Hair follicle dermal papilla cell (primary cell): ENCODE data around the gene TNFRSF6B. TPM values are rescaled to one million over a fixed set of nuclear protein-coding genes. Genes with fewer than 3 reads are reported as not detected.

ENCODE experiments used
- small RNA-seq: library from RNA; depleted of rRNA; stranded (forward); fragments of <200 nt; gene quantifications from one replicate; pipeline ENCODE3, GENCODE V24; 2012
- total RNA-seq: library from RNA; depleted of rRNA; stranded (reverse); fragments of >200 nt; gene quantifications from 2 replicates; pipeline ENCODE4 v1.2.3, GENCODE V29; 2012

TNFRSF6B gene, protein sequence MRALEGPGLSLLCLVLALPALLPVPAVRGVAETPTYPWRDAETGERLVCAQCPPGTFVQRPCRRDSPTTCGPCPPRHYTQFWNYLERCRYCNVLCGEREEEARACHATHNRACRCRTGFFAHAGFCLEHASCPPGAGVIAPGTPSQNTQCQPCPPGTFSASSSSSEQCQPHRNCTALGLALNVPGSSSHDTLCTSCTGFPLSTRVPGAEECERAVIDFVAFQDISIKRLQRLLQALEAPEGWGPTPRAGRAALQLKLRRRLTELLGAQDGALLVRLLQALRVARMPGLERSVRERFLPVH
- total RNA-seq = 2.2 and 8.0 TPM in 2 replicates

DNA sequence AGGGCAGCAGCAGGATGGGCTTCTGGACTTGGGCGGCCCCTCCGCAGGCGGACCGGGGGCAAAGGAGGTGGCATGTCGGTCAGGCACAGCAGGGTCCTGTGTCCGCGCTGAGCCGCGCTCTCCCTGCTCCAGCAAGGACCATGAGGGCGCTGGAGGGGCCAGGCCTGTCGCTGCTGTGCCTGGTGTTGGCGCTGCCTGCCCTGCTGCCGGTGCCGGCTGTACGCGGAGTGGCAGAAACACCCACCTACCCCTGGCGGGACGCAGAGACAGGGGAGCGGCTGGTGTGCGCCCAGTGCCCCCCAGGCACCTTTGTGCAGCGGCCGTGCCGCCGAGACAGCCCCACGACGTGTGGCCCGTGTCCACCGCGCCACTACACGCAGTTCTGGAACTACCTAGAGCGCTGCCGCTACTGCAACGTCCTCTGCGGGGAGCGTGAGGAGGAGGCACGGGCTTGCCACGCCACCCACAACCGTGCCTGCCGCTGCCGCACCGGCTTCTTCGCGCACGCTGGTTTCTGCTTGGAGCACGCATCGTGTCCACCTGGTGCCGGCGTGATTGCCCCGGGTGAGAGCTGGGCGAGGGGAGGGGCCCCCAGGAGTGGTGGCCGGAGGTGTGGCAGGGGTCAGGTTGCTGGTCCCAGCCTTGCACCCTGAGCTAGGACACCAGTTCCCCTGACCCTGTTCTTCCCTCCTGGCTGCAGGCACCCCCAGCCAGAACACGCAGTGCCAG, at the start of gene TNFRSF6B:
TSS of gene TNFRSF6B (plus strand) at position 25 of the 729 bp plus-strand sequence. CDS start at position 141, 116 bp downstream.

DNA sequence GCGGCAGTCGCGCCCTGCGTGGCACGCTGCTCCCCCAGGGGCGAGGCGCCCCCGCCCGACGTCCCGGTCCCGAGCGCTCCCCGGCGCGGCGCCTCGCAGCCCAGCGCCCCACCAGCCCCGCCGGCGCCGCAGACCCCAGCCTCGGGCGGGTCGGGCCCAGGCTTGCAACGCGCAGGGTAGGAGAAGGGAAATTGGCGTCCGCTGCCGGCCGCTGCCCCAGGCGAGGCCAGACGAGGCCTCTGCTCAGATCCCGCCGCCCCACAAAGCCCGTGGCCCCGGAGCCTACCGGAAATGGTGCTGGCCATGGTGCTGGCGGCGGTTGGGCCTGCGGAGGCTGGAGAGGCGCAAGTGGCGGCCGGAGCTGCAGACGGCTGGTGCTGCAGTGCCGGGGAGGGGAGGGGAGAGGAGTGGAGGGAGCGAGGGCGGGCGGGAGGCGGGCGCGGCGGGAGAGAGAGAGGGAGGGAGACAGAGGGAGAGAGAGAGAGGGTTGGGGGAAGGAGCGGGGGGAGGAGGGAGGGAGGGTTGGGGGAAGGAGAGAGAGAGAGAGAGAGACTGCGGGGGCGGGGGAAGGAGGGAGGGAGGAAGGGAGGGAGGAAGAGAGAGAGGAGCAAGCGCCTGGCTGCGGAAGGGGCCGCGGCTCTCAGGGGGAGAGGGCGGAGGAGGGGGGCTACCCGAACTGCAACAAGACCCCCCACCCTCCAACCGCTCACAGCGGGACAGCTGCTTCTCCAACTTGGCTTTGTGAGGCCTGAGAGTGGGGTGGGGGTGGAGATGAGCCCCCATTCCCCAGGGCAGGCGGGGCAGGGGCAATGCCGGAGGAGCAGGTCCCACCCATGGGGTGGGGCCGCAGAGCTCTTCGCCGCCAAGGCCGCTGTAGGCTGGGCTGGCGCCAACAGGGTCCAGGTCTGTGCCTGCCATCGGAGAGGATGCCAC, 43.1 kb upstream of the TNFRSF6B start, which contains the start of gene STMN3:
TSS of gene STMN3 (minus strand) at position 384 of the 933 bp plus-strand sequence. CDS start at position 305, 79 bp downstream.

DNA sequence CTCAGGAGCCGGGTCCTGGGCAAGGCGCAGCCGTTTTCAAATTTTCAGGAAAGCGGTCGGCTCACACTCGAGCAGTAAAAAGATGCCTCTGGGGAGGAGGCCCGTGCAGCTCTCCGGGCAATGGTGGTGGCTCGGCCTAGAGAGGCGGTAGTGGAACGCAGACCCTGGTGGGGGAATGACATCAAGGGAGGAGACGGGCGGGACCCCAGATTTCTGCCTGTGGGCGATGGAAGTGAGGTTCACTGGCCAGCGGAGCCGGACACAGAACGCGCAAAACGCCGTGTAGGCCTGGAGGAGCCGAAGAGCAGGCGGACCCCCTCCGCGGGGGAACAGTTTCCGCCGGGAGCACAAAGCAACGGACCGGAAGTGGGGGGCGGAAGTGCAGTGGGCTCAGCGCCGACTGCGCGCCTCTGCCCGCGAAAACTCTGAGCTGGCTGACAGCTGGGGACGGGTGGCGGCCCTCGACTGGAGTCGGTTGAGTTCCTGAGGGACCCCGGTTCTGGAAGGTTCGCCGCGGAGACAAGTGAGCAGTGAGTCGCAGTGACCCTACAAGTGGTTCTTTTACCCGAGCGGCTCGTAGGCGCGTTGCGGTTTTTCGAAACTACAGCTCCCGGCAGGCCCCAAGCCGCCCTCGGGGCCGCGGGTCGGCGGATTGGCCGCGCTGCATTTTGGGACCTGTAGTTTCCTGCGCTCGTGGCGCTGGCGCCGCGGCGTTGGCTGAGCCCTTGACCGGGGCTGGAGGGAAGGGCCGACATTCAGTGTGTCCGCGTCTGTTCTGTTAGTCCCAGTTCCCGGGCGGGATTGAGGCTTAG, 38.3 kb upstream of the TNFRSF6B start, which contains the start of gene RTEL1:
TSS of gene RTEL1 (plus strand) at position 376 of the 812 bp plus-strand sequence. CDS start 1,091 bp downstream, outside the sequence.

DNA sequence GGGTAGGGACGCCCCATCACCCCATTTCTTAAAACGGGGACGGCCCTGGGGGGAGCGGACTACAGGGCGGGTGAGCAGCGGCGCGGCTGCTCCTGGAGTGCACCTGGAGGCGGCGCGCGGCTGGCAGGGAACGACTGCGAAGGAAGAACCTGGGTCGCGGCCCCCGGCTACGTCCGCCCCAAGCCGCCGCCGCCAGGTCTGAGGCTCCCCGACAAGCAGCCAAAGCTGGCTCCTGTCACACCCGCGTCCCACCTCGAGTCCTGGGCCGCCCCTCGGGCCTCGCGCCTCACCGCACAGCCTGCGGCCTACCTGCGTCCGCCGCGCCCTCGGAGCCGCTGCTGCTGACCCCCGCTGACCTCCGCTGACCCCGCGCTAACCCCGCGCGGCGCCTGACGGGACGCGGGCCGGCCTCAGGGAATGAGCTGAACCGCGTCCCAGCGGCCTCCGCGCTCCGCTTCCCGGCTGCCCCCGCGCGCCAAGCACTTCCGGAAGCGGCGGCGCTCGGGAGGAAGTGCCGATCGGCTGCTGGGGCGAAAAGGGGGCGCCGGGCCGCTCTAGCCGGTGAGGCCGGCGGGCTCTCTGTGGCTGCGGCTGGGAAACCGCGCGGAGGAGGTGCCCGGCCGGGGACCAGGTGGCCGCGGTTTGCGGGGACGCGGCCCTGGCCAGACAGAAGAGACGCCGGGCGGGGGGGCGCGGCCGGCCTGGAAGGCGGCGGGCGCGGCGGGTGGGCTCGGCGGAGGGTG, 11.3 kb downstream of the TNFRSF6B start, which contains the start of the genes ARFRP1 and ZGPAT:
TSS of gene ARFRP1 (minus strand) at position 419 of the 743 bp plus-strand sequence. CDS start 885 bp downstream, outside the sequence.
TSS of gene ZGPAT (plus strand) at position 482 of the 743 bp plus-strand sequence. CDS start 542 bp downstream, outside the sequence.

DNA sequence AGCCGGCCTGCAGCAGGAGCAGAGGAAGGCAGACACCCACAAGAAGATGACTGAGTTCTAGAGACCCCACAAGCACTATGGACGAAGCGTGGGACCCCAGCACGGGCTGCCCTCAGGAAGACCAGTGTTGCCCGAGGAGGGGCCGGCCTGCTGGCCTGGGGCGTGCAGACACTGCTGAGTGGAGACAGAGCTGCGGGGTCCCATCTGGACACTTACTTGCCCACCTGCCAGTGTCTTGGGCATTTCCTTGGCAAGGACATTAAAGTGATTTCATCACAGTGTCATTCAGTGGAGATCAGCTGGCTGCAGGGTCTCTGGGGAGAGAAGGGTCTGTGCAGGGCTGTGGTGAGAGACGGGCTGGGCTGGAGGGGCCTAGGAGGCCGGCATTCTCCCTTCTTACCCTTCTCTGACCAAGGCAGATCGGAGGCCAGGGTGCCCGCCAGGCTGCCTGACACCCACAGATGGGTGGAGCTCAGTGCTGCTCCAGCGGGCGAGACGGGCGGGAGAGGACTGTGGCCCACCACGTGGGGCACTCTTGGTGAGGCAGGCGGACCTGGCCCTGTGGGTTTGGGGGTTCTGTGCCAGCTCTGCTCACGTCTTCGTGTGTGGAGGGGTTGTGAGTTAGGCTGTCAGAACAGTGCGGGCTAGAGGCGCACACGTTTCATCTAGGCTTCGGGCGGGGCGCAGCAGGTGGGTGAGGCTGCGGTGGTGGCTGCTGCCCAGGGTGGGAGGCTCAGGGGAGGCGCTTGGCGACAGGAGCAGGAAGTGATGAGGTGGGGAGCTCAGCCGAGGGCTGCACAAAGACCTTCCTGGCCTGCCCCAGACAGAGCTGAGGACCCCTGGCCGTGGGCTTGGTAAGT, 39.6 kb downstream of the TNFRSF6B start, which contains the start of gene LIME1:
TSS of gene LIME1 (plus strand) at position 806 of the 860 bp plus-strand sequence. CDS start 886 bp downstream, outside the sequence.

DNA sequence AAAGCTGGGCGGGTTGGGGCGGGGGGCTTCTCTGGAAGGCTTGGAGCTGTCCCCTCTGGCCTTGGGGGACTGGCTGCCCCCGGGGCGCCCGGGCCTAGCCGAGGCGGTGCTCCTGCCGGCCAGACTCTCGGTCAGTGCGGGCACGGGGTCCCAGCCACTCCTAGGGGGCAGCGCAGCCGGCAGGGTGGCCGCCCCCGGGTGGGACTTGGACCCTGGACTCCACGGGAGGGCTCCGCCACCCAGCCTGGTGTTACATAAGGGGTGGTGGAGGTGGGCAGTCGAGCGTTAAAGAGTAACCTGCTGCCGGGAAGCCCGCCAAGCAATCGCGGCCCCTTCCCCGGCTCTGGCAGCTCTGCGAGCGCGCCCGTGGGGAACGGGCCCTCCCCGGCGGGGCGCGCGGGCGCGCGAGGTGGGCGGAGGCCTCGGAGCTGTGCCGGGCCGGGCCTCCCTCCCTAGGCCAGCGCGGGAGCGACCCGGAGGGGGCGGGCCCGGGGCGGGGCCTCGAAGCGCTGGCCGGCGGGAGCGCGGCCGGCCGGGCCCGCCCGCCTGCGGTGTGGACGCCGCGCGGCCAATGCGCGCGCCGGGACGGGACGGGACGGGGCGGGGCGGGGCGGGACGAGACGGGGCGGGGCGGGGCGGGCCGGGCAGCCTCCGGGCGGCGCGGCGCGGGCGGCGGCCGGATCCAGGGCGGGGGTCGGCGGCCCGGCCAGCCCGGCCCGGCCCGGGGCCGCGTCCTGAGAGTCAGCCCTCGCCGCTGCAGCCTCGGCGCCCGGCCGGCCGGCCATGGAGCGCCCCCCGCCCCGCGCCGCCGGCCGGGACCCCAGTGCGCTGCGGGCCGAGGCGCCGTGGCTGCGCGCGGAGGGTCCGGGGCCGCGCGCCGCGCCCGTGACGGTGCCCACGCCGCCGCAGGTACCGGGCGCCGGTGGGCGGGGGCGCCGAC, 42.9 kb downstream of the TNFRSF6B start, which contains the start of gene SLC2A4RG:
TSS of gene SLC2A4RG (plus strand) at position 647 of the 940 bp plus-strand sequence. CDS start at position 784, 137 bp downstream.

Small RNA genes lying within 50 kb of the gene (small RNA-seq; reads per million reads assigned to genes)
- gene LIME1 (not detected), gene TNFRSF6B (not detected)

Other genes starting within 250 kb of the TNFRSF6B start
- not detected in 2 replicates for gene KCNQ2, start 224.0 kb upstream of the TNFRSF6B start, total RNA-seq
- under 0.01 and 0.24 TPM in 2 replicates for gene EEF1A2, start 197.6 kb upstream of the TNFRSF6B start, total RNA-seq
- 55.9 and 56.3 TPM in 2 replicates for gene PPDPF, start 175.9 kb upstream of the TNFRSF6B start, total RNA-seq
- gene PTK6, start 159.3 kb upstream of the TNFRSF6B start, total RNA-seq = under 0.01 and 0.12 TPM in 2 replicates
- gene SRMS, start 148.9 kb upstream of the TNFRSF6B start, total RNA-seq = not detected in 2 replicates
- gene FNDC11, start 142.5 kb upstream of the TNFRSF6B start, total RNA-seq = 0.65 and 0.73 TPM in 2 replicates
- gene HELZ2, start 122.4 kb upstream of the TNFRSF6B start, total RNA-seq = 56.1 and 77.4 TPM in 2 replicates
- 15.1 and 16.6 TPM in 2 replicates for gene GMEB2, start 69.6 kb upstream of the TNFRSF6B start, total RNA-seq
- gene STMN3, start 43.2 kb upstream of the TNFRSF6B start, total RNA-seq = 10.0 and 12.0 TPM in 2 replicates
- gene RTEL1, start 38.3 kb upstream of the TNFRSF6B start, total RNA-seq = 16.9 and 21.3 TPM in 2 replicates
- gene ARFRP1, start 11.3 kb downstream of the TNFRSF6B start, total RNA-seq = 26.6 and 32.0 TPM in 2 replicates
- 14.1 and 16.4 TPM in 2 replicates for gene ZGPAT, start 11.4 kb downstream of the TNFRSF6B start, total RNA-seq
- 4.5 and 4.6 TPM in 2 replicates for gene LIME1, start 40.0 kb downstream of the TNFRSF6B start, total RNA-seq
- gene SLC2A4RG, start 43.1 kb downstream of the TNFRSF6B start, total RNA-seq = 41.5 and 45.7 TPM in 2 replicates
- gene ZBTB46, start 134.6 kb downstream of the TNFRSF6B start, total RNA-seq = 0.36 and 0.81 TPM in 2 replicates
- not detected in 2 replicates for gene ABHD16B, start 164.8 kb downstream of the TNFRSF6B start, total RNA-seq
- 96.7 and 106 TPM in 2 replicates for gene TPD52L2, start 168.6 kb downstream of the TNFRSF6B start, total RNA-seq
- 63.8 and 66.5 TPM in 2 replicates for gene DNAJC5, start 198.5 kb downstream of the TNFRSF6B start, total RNA-seq